Immature natural killer cell (primary cell): ENCODE measurements around the gene SOCS4. TPM values are rescaled to one million over a fixed set of nuclear protein-coding genes. Genes with fewer than 3 reads are reported as not detected.
"Not testable (repeated sequence)": the region's sequence is repeated elsewhere in the genome, so short reads cannot be mapped to it uniquely, and the experiment has no call there.

Experiments used
- DNase-seq, 3 donors: peaks; one replicate each; pipeline ENCODE4 v3.0.0; 2022; ENCODE audit warnings: mixed read lengths in 1 of 3
- H3K27ac Mint-ChIP-seq, 6 donors: one replicate each; pipeline ENCODE4 v1.8.0; 2020; ENCODE audit warnings: mixed read lengths in 6 of 6, mild to moderate bottlenecking in 5 of 6, inconsistent platforms in 4 of 6, moderate library complexity in 3 of 6
- H3K27me3 Mint-ChIP-seq, 3 donors: one replicate each; pipeline ENCODE4 v1.8.0; 2020 to 2021; ENCODE audit warnings: low read depth in 3 of 3, mild to moderate bottlenecking in 3 of 3, mixed read lengths in 3 of 3, moderate library complexity in 3 of 3, inconsistent platforms in 1 of 3
- H3K36me3 Mint-ChIP-seq, 3 donors: one replicate each; pipeline ENCODE4 v1.8.0; 2020; ENCODE audit warnings: mixed read lengths in 3 of 3, inconsistent platforms in 2 of 3, mild to moderate bottlenecking in 2 of 3
- H3K4me1 Mint-ChIP-seq, 2 donors: one replicate each; pipeline ENCODE4 v1.8.0; 2020; ENCODE audit warnings: inconsistent platforms in 2 of 2, mild to moderate bottlenecking in 2 of 2, mixed read lengths in 2 of 2, moderate library complexity in 1 of 2
- H3K4me3 Mint-ChIP-seq, 5 donors: one replicate each; pipeline ENCODE4 v1.8.0; 2020; ENCODE audit warnings: mild to moderate bottlenecking in 5 of 5, mixed read lengths in 5 of 5, inconsistent platforms in 3 of 5, moderate library complexity in 3 of 5
- H3K9me3 Mint-ChIP-seq, 6 donors: one replicate each; pipeline ENCODE4 v1.8.0; 2020; ENCODE audit warnings: mild to moderate bottlenecking in 6 of 6, mixed read lengths in 6 of 6, inconsistent platforms in 4 of 6, moderate library complexity in 3 of 6
- polyA plus RNA-seq, 3 donors: library from polyadenylated mRNA; unstranded; fragments of 300-500 nt; fragmentation: Illumina TruSeq; gene quantifications; one replicate each; pipeline ENCODE4 v1.2.3, GENCODE V29; 2021

The SOCS4 gene
- polyA plus RNA-seq, 3 donors from 2014 or later: 1.1 to 2.5 (median 1.3) TPM

- H3K4me1 Mint-ChIP-seq: peaks cover 36 to 52% of the 10 kb centered on the region in 2 donors
- no peaks in the 10 kb centered on the region for H3K9me3 Mint-ChIP-seq
- H3K27me3 Mint-ChIP-seq: peaks cover 0 to 9% (median 8%) of the 10 kb centered on the region in 3 donors
- H3K36me3 Mint-ChIP-seq: peaks cover 3 to 7% (median 5%) of the 10 kb centered on the region in 3 donors
- no peak for DNase-seq
- no peak overlapping the region for H3K4me3 Mint-ChIP-seq
- peak overlapping the region in 3 of 6 donors; percentile 1 to 66 (median 60) for H3K27ac Mint-ChIP-seq
These were observed 4.2 kb downstream of the SOCS4 start for GRCh38 chr14:55031190-55031589.

DNA sequence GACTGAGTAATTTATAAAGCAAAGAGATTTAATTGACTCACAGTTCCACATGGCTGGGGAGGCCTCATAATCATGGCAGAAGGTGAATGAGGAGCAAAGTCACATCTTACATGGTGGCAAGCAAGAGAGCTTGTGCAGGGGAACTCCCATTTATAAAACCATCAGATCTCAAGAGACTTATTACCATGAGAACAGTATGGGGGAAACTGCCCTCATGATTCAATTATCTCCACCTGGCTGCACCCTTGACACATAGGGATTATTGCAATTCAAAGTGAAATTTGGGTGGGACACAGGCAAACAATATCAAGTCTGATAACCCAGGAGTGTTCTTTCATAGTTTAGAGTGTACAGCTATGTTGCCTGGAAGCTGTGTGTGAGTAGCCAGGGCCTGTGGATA is 11.0 kb downstream of the SOCS4 start:
- Mint-ChIP-seq H3K27ac (peak overlapping the region in 1 of 6 donors; percentile 40), H3K36me3 (peaks cover 6 to 25% (median 12%) of the 10 kb centered on the region in 3 donors)
- not testable (repeated sequence) for H3K27me3 Mint-ChIP-seq, H3K4me3 Mint-ChIP-seq, H3K4me1 Mint-ChIP-seq, DNase-seq, H3K9me3 Mint-ChIP-seq

DNA sequence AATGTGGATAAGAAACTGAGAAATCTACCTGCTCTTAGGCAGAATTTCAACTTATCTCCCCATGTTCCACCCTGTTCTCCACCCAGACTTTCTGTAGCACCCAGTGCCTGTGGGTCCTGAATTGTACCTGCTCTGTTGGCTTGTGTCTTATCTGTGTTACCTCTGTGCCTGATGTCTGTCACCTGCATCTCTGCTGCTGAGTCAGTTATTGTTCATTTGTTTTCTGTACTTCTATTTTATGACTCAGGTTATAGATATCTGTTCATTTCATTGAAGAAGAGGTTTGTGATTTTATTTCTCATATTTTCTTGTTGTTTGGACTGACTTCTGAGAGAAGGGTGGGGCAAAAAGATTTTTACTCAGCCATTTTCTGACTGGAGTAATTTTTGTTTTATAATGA is 11.7 kb downstream of the SOCS4 start:
- Mint-ChIP-seq H3K4me1 (peaks cover 0 to 2% of the 10 kb centered on the region in 2 donors), H3K4me3 (no peak overlapping the region), H3K27ac (no peak overlapping the region), H3K27me3 (peaks cover 0 to 3% (median 0%) of the 10 kb centered on the region in 3 donors), H3K9me3 (no peaks in the 10 kb centered on the region), H3K36me3 (peaks cover 10 to 32% (median 14%) of the 10 kb centered on the region in 3 donors)
- DNase-seq: no peak

GRCh38 chr14:55043528-55043927 is 16.5 kb downstream of the SOCS4 start:
- Mint-ChIP-seq H3K36me3 (peaks cover 9 to 20% (median 11%) of the 10 kb centered on the region in 3 donors), H3K27me3 (peaks cover 0 to 3% (median 0%) of the 10 kb centered on the region in 3 donors), H3K4me3 (no peak overlapping the region), H3K4me1 (no peaks in the 10 kb centered on the region), H3K9me3 (no peaks in the 10 kb centered on the region), H3K27ac (no peak overlapping the region)
- no peak for DNase-seq

DNA sequence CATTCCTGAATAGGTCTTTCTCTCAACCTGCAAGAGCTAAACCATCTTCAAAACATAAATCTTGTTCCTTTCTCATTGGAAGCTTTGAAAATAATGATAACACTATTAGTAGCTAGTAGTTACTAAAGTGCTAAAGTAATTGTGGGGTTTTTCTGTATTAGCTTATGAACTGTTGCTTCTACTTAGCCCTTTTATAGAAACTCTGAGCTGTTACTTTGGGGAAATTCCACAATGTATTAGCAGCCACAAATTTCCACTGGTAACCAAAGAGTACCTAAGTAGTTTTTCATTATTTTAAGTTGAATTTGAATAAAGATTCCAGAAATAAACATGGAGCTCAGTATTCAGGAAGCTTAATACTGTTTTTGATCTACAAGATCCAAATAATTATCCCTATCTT is 18.1 kb downstream of the SOCS4 start:
- DNase-seq: no peak
- Mint-ChIP-seq H3K27ac (peak overlapping the region in 1 of 6 donors; percentile 33), H3K4me1 (no peaks in the 10 kb centered on the region), H3K27me3 (peaks cover 0 to 3% (median 0%) of the 10 kb centered on the region in 3 donors), H3K9me3 (no peaks in the 10 kb centered on the region), H3K4me3 (no peak overlapping the region), H3K36me3 (peaks cover 5 to 16% (median 11%) of the 10 kb centered on the region in 3 donors)

DNA sequence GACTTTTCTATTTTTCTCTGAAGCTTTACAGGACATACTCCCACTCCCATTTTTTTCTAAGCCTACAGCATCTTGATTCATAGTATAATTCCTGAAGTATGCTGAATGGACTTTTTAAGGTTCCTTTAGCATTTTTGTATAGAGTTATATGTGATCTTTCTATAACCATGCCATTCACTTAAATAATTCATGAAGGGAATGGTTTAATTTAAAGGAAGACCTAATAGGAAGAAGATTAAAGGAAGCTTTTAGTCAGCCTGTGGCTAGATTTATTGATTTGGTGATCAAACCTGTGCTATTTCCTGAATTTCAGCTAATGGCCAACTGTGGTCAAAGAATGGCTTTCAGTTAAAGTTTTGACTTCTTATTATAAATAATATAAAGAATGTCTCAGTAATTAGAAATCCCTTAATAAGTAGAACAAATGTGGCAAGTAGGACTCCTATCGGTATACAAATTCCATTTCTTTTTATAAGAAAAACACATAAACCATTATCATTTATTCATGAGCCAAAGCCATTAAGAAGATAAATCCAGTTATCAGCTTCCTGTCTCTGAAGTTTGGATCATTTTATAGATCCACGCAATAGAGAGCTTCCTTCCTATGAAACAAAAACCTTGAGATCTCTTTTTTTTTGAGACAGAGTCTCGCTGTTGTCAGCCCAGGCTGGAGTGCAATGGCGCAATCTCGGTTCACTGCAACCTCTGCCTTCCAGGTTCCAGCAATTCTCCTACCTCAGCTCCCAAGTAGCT is 20.4 kb downstream of the SOCS4 start:
- Mint-ChIP-seq H3K27ac (no peak overlapping the region), H3K27me3 (peaks cover 11 to 17% (median 15%) of the 10 kb centered on the region in 3 donors), H3K4me3 (no peak overlapping the region), H3K9me3 (no peaks in the 10 kb centered on the region), H3K4me1 (peaks cover 12 to 13% of the 10 kb centered on the region in 2 donors), H3K36me3 (peaks cover 5 to 16% (median 11%) of the 10 kb centered on the region in 3 donors)
- DNase-seq: no peak

DNA sequence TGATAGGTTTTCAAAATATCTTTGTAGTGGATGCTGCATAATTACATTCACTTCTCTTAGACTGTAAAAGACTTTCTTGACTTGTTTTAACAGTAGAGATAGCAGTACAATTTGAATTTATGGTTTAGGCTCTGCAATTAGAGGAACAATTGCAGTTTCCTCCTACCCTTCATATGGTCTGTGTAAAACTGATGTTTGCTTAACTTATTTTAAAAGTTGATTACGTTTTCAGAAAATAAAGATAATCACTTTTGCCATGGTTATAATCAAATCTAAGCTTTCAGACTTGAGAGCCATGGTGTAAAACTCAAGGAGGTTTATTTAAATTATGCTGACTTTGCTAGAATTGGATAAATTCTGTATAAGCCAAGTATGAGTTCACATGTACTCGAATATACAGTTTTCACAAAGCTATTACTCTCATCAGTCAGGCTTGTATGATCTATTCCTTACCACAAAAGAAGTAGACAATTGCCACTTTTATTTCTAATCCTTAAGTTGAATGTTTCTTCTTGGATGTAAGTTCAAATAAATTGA is 21.9 kb downstream of the SOCS4 start:
- no peak for DNase-seq
- Mint-ChIP-seq H3K36me3 (peaks cover 0 to 2% (median 2%) of the 10 kb centered on the region in 3 donors), H3K4me3 (no peak overlapping the region), H3K27me3 (peaks cover 11 to 22% (median 15%) of the 10 kb centered on the region in 3 donors), H3K9me3 (no peaks in the 10 kb centered on the region), H3K27ac (no peak overlapping the region), H3K4me1 (peaks cover 26 to 28% of the 10 kb centered on the region in 2 donors)

GRCh38 chr14:55051165-55051422 is 24.1 kb downstream of the SOCS4 start:
- H3K27me3 Mint-ChIP-seq: peaks cover 11 to 22% (median 15%) of the 10 kb centered on the region in 3 donors
- no peaks in the 10 kb centered on the region for H3K9me3 Mint-ChIP-seq
- H3K4me1 Mint-ChIP-seq: peaks cover 36 to 46% of the 10 kb centered on the region in 2 donors
- H3K4me3 Mint-ChIP-seq: peak overlapping the region; percentile 90 to 94 (median 92)
- H3K27ac Mint-ChIP-seq: peak overlapping the region; percentile 91 to 99 (median 97)
- peaks cover 0 to 6% (median 0%) of the 10 kb centered on the region in 3 donors for H3K36me3 Mint-ChIP-seq
- DNase-seq: no peak

DNA sequence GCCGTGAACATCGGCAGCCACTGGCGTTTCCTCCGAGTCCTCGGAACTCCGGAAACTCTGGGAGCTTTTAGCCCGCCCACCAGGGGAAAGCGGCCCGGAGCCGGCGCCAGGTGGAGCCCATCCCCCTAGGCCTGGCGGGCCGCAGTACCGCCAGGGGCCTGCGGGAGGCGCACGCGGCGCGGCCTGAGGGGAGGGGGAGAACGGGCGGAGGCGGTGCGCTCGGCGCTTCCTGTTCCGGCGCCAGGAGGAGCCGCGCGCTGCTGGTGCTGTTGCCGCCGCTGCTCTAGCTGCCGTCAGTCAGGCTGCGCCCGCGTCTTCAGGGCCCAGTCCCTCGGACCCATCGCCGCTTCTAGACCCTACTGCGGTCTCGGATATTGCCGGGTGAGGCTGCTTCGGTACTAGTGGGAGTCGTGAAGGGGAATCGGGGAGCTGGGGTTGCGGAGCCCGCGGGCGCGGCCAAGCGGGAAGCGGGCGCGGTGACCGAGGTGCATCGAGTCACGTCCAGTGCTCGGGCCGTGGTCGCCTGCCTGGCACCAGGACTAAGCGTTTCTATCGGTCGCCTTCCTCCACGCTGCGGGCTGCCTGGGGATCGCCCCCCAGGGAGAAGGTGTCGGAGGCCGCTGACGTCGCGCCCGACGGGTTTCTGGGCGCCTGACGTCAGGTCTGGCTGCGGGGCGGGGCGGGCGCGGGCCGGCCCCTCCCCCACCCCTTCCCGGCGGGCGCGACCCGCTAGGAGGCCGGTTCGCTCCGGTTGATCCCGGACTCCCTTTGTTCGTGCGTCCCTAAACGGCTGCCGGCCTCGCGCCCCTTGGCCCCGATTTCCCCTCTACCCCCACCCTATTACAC is 24.6 kb downstream of the SOCS4 start, which contains the start of gene MAPK1IP1L:
Gene MAPK1IP1L, plus strand, starts transcription at position 225 of the 846 bp plus-strand sequence. CDS start 10,037 bp downstream, outside the sequence.
- DNase-seq: peak; percentile 91 to 93 (median 92)
- peak within 1 kb of the TSS; percentile 91 to 99 (median 98) for H3K27ac Mint-ChIP-seq
- H3K36me3 Mint-ChIP-seq: peaks cover 0 to 6% (median 0%) of the 10 kb centered on the region in 3 donors
- peaks cover 40 to 52% of the 10 kb centered on the region in 2 donors for H3K4me1 Mint-ChIP-seq
- H3K4me3 Mint-ChIP-seq: peak within 1 kb of the TSS; percentile 90 to 94 (median 92)
- no peaks in the 10 kb centered on the region for H3K9me3 Mint-ChIP-seq
- H3K27me3 Mint-ChIP-seq: peaks cover 11 to 22% (median 15%) of the 10 kb centered on the region in 3 donors

GRCh38 chr14:55052269-55052930 is 25.4 kb downstream of the SOCS4 start:
- Mint-ChIP-seq H3K4me3 (peak overlapping the region; percentile 90 to 94 (median 92)), H3K9me3 (no peaks in the 10 kb centered on the region), H3K27me3 (peaks cover 11 to 22% (median 15%) of the 10 kb centered on the region in 3 donors), H3K36me3 (peaks cover 0 to 6% (median 0%) of the 10 kb centered on the region in 3 donors), H3K27ac (peak overlapping the region; percentile 91 to 99 (median 98)), H3K4me1 (peaks cover 41 to 55% of the 10 kb centered on the region in 2 donors)
- DNase-seq: no peak

DNA sequence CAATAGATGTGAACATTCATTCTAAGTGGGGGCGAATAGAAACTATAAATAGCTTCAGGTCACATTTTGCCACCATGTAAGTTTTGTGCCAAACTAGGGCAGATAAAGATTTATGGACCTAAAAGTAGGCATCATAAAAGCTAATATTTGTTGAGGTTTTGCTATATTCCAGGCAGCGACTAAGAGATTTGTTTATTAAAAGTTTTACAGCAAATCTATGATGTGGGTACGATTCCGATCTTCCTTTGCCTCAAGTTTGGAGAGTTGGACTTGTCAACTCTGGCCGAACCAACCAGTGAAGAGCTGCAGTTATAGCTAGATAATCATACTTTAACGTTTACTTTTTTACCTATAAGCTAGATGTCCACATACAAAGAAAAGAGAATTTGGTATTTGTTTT is 26.0 kb downstream of the SOCS4 start:
- peaks cover 13 to 22% (median 15%) of the 10 kb centered on the region in 3 donors for H3K27me3 Mint-ChIP-seq
- H3K36me3 Mint-ChIP-seq: peaks cover 0 to 8% (median 2%) of the 10 kb centered on the region in 3 donors
- no peaks in the 10 kb centered on the region for H3K9me3 Mint-ChIP-seq
- peak overlapping the region; percentile 91 to 99 (median 98) for H3K27ac Mint-ChIP-seq
- peaks cover 42 to 59% of the 10 kb centered on the region in 2 donors for H3K4me1 Mint-ChIP-seq
- H3K4me3 Mint-ChIP-seq: peak overlapping the region; percentile 90 to 94 (median 92)
- DNase-seq: no peak

DNA sequence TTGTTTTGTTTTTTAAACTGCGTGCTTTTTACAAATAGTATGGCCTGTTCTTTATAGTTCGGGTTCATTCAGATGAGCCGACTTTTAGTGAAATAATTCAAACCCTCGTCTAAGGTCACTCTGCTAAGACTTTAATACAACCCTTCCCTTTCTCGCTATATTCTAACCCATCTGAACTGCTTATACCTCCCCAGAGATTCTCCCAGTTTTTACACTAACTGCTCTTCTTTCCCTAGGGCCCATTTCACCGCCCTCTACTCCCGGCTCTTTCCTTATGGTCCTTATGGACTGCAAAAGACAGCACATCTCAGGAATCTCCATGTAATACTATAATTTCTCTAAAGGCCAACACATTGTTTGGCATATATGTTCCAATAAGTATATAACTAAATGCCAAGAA is 26.5 kb downstream of the SOCS4 start:
- no peak for DNase-seq
- Mint-ChIP-seq H3K36me3 (peaks cover 0 to 12% (median 5%) of the 10 kb centered on the region in 3 donors), H3K9me3 (no peaks in the 10 kb centered on the region), H3K27me3 (peaks cover 13 to 22% (median 15%) of the 10 kb centered on the region in 3 donors), H3K4me3 (peak overlapping the region; percentile 31 to 94 (median 92)), H3K4me1 (peaks cover 46 to 64% of the 10 kb centered on the region in 2 donors), H3K27ac (peak overlapping the region; percentile 91 to 99 (median 98))

DNA sequence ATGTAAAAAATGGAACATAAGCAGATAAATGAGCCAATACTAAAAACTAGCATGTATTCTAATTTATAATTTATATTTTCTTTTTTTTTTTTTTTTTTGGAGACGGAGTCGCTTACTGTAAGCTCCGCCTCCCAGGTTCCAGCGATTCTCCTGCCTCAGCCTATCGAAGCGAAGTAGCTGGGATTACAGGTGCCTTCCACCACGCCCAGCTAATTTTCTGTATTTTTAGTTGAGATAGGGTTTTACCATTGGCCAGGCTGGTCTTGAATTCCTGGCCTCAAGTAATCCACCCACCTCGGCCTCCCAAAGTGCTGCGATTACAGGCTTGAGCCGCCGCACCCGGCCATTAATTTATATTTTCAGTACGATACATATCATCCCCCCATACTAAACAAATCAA is 27.1 kb downstream of the SOCS4 start:
- H3K4me3 Mint-ChIP-seq: peak overlapping the region in 3 of 5 donors; percentile 33 to 90 (median 52)
- peaks cover 13 to 22% (median 15%) of the 10 kb centered on the region in 3 donors for H3K27me3 Mint-ChIP-seq
- peaks cover 46 to 67% of the 10 kb centered on the region in 2 donors for H3K4me1 Mint-ChIP-seq
- no peaks in the 10 kb centered on the region for H3K9me3 Mint-ChIP-seq
- H3K27ac Mint-ChIP-seq: peak overlapping the region; percentile 64 to 99 (median 96)
- DNase-seq: no peak
- H3K36me3 Mint-ChIP-seq: peaks cover 0 to 12% (median 5%) of the 10 kb centered on the region in 3 donors
